K562 (cell line): ENCODE data around the gene DCP2. TPM values are rescaled to one million over a fixed set of nuclear protein-coding genes. Genes with fewer than 3 reads are reported as not detected.

Experiments used
- AFF1 ChIP-seq, 2 experiments: fragments of 450-650 bp; IDR thresholded peaks; 2 replicates each; pipeline ENCODE4 v1.6.1; 2018; ENCODE audit warnings: mild to moderate bottlenecking in 2 of 2, low read depth in 1 of 2; ENCODE audit not compliant: partially characterized antibody in 2 of 2
- BRD9 ChIP-seq: fragments of 450-650 bp; IDR thresholded peaks from 2 replicates; pipeline ENCODE4 v1.6.1; 2018; ENCODE audit warnings: low read depth; ENCODE audit not compliant: partially characterized antibody
- FOS ChIP-seq: IDR thresholded peaks from 3 replicates; pipeline ENCODE4 v1.6.1; 2011; ENCODE audit not compliant: insufficient read length; ENCODE audit errors: extremely low read depth
- GTF2E2 ChIP-seq: fragments of 200-800 bp; sonication (Bioruptor generic); IDR thresholded peaks from 2 replicates; pipeline ENCODE4 v1.6.1; 2016; ENCODE audit warnings: missing genetic modification characterization, missing compliant biosample characterization
- MAX ChIP-seq: sonication (generic); formaldehyde crosslinking; IDR thresholded peaks from 2 replicates; pipeline ENCODE4 v1.9.0; 2022; ENCODE audit warnings: mild to moderate bottlenecking, missing genetic modification reagents
- MCM2 ChIP-seq: fragments of 450-650 bp; IDR thresholded peaks from 2 replicates; pipeline ENCODE4 v1.6.1; 2017; ENCODE audit warnings: low read depth, mild to moderate bottlenecking
- SIN3B ChIP-seq: fragments of 450-650 bp; IDR thresholded peaks from 2 replicates; pipeline ENCODE4 v1.6.1; 2017; ENCODE audit warnings: low read depth, mild to moderate bottlenecking, moderate library complexity
- ZBTB1 ChIP-seq: sonication (generic); formaldehyde crosslinking; IDR thresholded peaks from 2 replicates; pipeline ENCODE4 v1.8.1; 2023; ENCODE audit warnings: missing genetic modification reagents, low read depth, mild to moderate bottlenecking, borderline replicate concordance
- ZBTB40 ChIP-seq, 2 experiments: fragments of 450-650 bp in 1 of 2; sonication (generic) in 1 of 2; formaldehyde crosslinking in 1 of 2; IDR thresholded peaks; 2 replicates each; pipeline versions ENCODE4 v1.7.1 to v1.9.0; 2016 to 2022; ENCODE audit warnings: inconsistent platforms in 1 of 2, mild to moderate bottlenecking in 1 of 2, missing genetic modification reagents in 1 of 2
- ZNF253 ChIP-seq: fragments of 250-450 bp; sonication (Bioruptor Pico); conservative IDR thresholded peaks from 2 replicates; pipeline ENCODE4 v1.6.1; 2021; ENCODE audit warnings: mild to moderate bottlenecking
- ZNF79 ChIP-seq: fragments of 250-450 bp; sonication (Bioruptor Pico); IDR thresholded peaks from 2 replicates; pipeline ENCODE4 v1.4.0; 2020; ENCODE audit warnings: low read depth, mild to moderate bottlenecking, moderate library complexity
- polyA plus RNA-seq, 8 experiments: library from polyadenylated mRNA; depleted of rRNA in 4 of 8; stranded (reverse) in 5 of 8; unstranded in 3 of 8; fragments of >200 nt; fragmentation: Nextera tagmentation in 2 of 8; fragmentation: Illumina TruSeq in 1 of 8; extraction: Ambion mirVana in 2 of 8; extraction: Trizol in 1 of 8; gene quantifications; 2 replicates each; pipeline versions ENCODE4 v1.2.1 to v1.2.3, GENCODE V29; 2011 to 2014; ENCODE audit warnings: inconsistent platforms in 1 of 8, missing spikeins in 1 of 8
- total RNA-seq, 7 experiments: library from RNA; depleted of rRNA in 6 of 7; stranded (reverse); fragments of >200 nt in 6 of 7; fragmentation: Illumina TruSeq in 2 of 7; extraction: Trizol in 2 of 7; gene quantifications; 2 replicates each; pipeline versions ENCODE4 v1.2.1 to v1.2.3, GENCODE V29; 2011 to 2021; ENCODE audit warnings: low replicate concordance in 1 of 7

DCP2 gene
- total and polyA plus RNA-seq, 9 of the 15 experiments (the other 6 are each of a cell fraction or from before 2014, with no cell fraction given), result 25.9 to 109 (median 46.7) TPM

GRCh38 chr5:112976432-112977309 lies at the start of gene DCP2 (continued):
- TF ChIP-seq AFF1 (IDR thresholded peaks at IDR 0.05; ENCODE audit: low read depth in 1 of 2, partially characterized antibody in 2 of 2) (peak in 1 of 2 experiments; percentile 18), SIN3B (peak; percentile 30; the same call in 1 of the 2 replicates), MCM2 (no peak), ZBTB40 (IDR thresholded peaks at IDR 0.05) (peak; percentile 60), ZBTB40 (CRISPR knock-in tag; IDR thresholded peaks at IDR 0.05) (no peak), ZNF79 (CRISPR knock-in tag) (no peak), ZNF253 (no peak), BRD9 (peak; percentile 29), MAX (CRISPR knock-in tag) (peak; percentile 59), FOS (peak; percentile 94), ZBTB1 (CRISPR knock-in tag) (0 out of 2 replicates have a peak, but pooled peaks have one; percentile 43), GTF2E2 (tag) (no peak)
